Measurements from ENCODE around the gene TPH1. TPM values are rescaled to one million over a fixed set of nuclear protein-coding genes. Genes with fewer than 3 reads are reported as not detected.

The TPH1 gene
- total and polyA plus RNA-seq, 2 of the 8 experiments (the other 6 are each of a cell fraction or from before 2014, with no cell fraction given) = 0.09 to 0.22 TPM

- 0 out of 2 replicates have a peak, but pooled peaks have one; percentile 17 for TF ChIP-seq MAX (IDR thresholded peaks at IDR 0.05)
- TF ChIP-seq YY1 (IDR thresholded peaks at IDR 0.05; ENCODE audit: low read depth, low read length) = no peak
- no peak for TF ChIP-seq POLR2AphosphoS5 (IDR thresholded peaks at IDR 0.05; ENCODE audit: low read depth, low read length)
- TF ChIP-seq CTBP2 (IDR thresholded peaks at IDR 0.05; ENCODE audit: borderline replicate concordance, insufficient read depth, insufficient read length, low read length) = no peak
- no peak for TF ChIP-seq USF2 (IDR thresholded peaks at IDR 0.05; ENCODE audit: low read length)
- TF ChIP-seq E2F6 (IDR thresholded peaks at IDR 0.05) = peak; percentile 57
- peak; percentile 74; the same call in 1 of the 2 replicates for TF ChIP-seq SUZ12 (IDR thresholded peaks at IDR 0.05; ENCODE audit: low read length)
- TF ChIP-seq HDAC6 (IDR thresholded peaks at IDR 0.05; ENCODE audit: low read depth, low read length) = no peak
- TF ChIP-seq SIX5 (IDR thresholded peaks at IDR 0.05; ENCODE audit: low read depth, low read length) = no peak
- TF ChIP-seq RNF2 (IDR thresholded peaks at IDR 0.05; ENCODE audit: borderline replicate concordance, low read depth, low read length, missing control alignments, poor library complexity, severe bottlenecking) = no peak
- TF ChIP-seq CHD1 (IDR thresholded peaks at IDR 0.05; ENCODE audit: low read depth, low read length) = no peak
- no peak for TF ChIP-seq SP4 (IDR thresholded peaks at IDR 0.05; ENCODE audit: low read length)
Measured at GRCh38 chr11:18046116-18046777, at the start of gene TPH1 (continued).
